Measurements from ENCODE around the gene VWA3A. TPM values are rescaled to one million over a fixed set of nuclear protein-coding genes. Genes with fewer than 3 reads are reported as not detected.
"Not testable (repeated sequence)": the region's sequence is repeated elsewhere in the genome, so short reads cannot be mapped to it uniquely, and the experiment has no call there.

VWA3A gene
- total and polyA plus RNA-seq, 9 donors, result 0.15 to 46.2 (median 1.3) TPM

DNA sequence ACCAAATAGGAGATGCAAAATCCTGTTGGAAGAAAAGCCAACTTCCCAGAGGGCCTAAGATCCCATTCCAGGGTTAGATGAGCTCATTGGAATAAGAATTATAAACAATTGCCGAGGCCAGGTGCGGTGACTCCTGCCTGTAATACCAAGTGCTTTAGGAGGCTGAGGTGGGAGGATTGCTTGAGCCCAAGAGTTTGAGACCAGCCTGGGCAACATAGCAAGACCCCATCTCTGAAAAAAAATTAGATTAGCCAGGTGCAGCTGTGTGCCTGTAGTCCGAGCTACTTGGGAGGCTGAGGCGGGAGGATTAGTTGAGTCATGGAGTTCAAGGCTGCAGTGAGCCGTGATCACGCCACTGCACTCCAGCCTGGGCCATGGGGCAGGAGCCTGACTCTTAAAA lies 52.2 kb downstream of the VWA3A start:
- peak in 1 of 5 donors; percentile 3 for DNase-seq
- Histone ChIP-seq H3K4me1 (ENCODE audit: insufficient read depth) (no peaks in the 10 kb centered on the region), H3K27me3 (no peaks in the 10 kb centered on the region), H3K27ac (no peak overlapping the region), H3K9me3 (no peaks in the 10 kb centered on the region), H3K36me3 (no peaks in the 10 kb centered on the region), H3K4me3 (no peak overlapping the region)
- TF ChIP-seq EP300 (IDR thresholded peaks at IDR 0.05) (no peak), POLR2A (IDR thresholded peaks at IDR 0.05) (no peak)
- TF ChIP-seq, protein P1, sequence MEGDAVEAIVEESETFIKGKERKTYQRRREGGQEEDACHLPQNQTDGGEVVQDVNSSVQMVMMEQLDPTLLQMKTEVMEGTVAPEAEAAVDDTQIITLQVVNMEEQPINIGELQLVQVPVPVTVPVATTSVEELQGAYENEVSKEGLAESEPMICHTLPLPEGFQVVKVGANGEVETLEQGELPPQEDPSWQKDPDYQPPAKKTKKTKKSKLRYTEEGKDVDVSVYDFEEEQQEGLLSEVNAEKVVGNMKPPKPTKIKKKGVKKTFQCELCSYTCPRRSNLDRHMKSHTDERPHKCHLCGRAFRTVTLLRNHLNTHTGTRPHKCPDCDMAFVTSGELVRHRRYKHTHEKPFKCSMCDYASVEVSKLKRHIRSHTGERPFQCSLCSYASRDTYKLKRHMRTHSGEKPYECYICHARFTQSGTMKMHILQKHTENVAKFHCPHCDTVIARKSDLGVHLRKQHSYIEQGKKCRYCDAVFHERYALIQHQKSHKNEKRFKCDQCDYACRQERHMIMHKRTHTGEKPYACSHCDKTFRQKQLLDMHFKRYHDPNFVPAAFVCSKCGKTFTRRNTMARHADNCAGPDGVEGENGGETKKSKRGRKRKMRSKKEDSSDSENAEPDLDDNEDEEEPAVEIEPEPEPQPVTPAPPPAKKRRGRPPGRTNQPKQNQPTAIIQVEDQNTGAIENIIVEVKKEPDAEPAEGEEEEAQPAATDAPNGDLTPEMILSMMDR (IDR thresholded peaks at IDR 0.05), result no peak
- WGBS, 3 donors, result 57 to 70% (median 69%) methylated on average over 6 of the region's 6 CpGs
- intact Hi-C loops (cut with DNase I), result no loop called here

DNA sequence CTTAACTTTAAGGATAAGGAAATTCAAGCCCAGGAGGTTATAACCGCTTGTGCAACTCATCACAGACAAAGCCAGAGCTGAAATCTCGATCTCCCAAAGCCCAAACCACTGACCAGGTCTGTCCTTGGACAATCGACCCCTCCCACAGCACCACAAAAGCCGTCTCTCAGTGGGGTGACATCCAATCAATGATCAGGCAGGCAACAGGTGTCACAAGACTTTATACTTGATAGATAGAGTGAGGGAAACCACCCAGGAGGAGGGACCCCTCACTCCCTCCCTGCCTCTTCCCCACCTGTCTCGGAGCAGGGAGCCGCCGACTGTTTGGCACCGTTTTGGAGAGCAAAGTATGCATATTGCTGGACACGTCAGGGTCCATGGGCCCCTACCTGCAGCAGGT lies 55.5 kb downstream of the VWA3A start:
- Histone ChIP-seq H3K4me3 (no peak overlapping the region), H3K36me3 (no peaks in the 10 kb centered on the region), H3K27me3 (no peaks in the 10 kb centered on the region), H3K4me1 (ENCODE audit: insufficient read depth) (no peaks in the 10 kb centered on the region), H3K9me3 (no peaks in the 10 kb centered on the region), H3K27ac (no peak overlapping the region)
- no peak for DNase-seq
- WGBS, 3 donors, result 47 to 57% (median 56%) methylated on average over 9 of the region's 9 CpGs
- intact Hi-C loops (cut with DNase I), result loop anchor here in 1 of 4 donors (1.0 kb wide), 1 partner anchor 164 kb away; no protein-coding TSS in a partner anchor
- TF ChIP-seq EP300 (IDR thresholded peaks at IDR 0.05) (no peak), POLR2A (IDR thresholded peaks at IDR 0.05) (no peak)
- TF ChIP-seq, protein P1 (IDR thresholded peaks at IDR 0.05), result no peak

DNA sequence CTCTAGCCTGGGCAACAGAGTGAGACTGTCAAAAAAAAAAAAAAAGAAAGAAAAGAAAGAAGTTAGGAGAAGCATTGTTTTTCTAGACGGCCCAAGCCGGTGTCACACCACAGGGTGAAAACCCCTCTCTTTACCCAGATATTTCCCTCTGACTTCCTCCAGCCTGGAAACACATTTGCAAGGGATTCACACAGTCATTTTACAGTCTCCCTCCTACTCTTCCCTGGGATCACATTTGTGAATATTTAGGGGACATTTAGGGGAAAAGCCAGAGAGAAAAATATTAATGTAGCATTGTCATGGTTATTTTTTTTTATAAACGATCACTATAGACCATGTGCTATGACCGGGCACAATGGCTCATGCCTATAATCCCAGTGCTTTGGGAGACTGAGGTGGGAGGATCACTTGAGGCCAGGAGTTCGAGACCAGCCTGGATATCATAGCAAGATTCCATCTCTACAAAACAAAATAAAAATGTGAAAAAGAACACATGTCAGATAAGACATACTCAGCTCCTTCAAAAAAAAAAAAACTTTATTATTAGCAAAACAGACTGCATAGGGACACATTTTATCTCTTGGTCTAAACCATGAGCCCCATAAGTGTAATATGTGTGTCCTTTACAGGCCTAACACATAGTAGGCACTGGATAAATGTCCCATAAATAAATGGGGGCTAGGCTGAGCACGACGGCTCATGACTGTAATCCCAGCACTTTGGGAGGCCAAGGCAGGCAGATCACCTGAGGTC lies 59.1 kb downstream of the VWA3A start:
- TF ChIP-seq POLR2A (IDR thresholded peaks at IDR 0.05) (no peak), EP300 (IDR thresholded peaks at IDR 0.05) (no peak)
- TF ChIP-seq, protein P1 (IDR thresholded peaks at IDR 0.05), result no peak
- intact Hi-C loops (cut with DNase I), result no loop called here
- Histone ChIP-seq H3K4me3 (no peak overlapping the region), H3K27me3 (no peaks in the 10 kb centered on the region), H3K27ac (no peak overlapping the region), H3K4me1 (ENCODE audit: insufficient read depth) (no peaks in the 10 kb centered on the region), H3K36me3 (no peaks in the 10 kb centered on the region), H3K9me3 (no peaks in the 10 kb centered on the region)
- DNase-seq, result no peak
- 68 to 81% (median 72%) methylated on average over 7 of the region's 7 CpGs for WGBS, 3 donors

DNA sequence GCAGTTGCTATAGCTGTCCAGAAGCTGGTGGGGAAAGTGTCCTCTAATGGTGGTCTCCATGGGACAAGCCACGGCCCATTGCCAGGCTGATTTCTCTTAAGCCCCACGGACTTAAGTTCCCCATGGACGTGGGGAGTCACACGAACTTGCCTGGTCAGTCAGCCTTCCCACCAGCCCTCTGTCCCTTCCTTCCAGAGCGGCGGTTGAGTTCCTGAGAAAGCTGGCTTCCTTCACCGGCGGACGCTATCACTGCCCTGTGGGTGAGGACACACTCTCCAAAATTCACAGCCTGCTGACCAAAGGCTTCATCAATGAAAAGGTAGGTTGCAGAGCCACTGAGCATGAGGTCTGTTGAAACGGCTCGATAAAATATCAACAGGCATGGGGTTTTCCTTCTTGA lies 60.0 kb downstream of the VWA3A start:
- Histone ChIP-seq H3K4me3 (no peak overlapping the region), H3K27ac (no peak overlapping the region), H3K27me3 (no peaks in the 10 kb centered on the region), H3K4me1 (ENCODE audit: insufficient read depth) (no peaks in the 10 kb centered on the region), H3K36me3 (no peaks in the 10 kb centered on the region), H3K9me3 (no peaks in the 10 kb centered on the region)
- intact Hi-C loops (cut with DNase I), result no loop called here
- TF ChIP-seq EP300 (IDR thresholded peaks at IDR 0.05), result no peak
- no peak for TF ChIP-seq POLR2A (IDR thresholded peaks at IDR 0.05)
- TF ChIP-seq, protein P1 (IDR thresholded peaks at IDR 0.05), result no peak
- 77 to 89% (median 77%) methylated on average over 11 of the region's 11 CpGs for WGBS, 3 donors
- no peak for DNase-seq

DNA sequence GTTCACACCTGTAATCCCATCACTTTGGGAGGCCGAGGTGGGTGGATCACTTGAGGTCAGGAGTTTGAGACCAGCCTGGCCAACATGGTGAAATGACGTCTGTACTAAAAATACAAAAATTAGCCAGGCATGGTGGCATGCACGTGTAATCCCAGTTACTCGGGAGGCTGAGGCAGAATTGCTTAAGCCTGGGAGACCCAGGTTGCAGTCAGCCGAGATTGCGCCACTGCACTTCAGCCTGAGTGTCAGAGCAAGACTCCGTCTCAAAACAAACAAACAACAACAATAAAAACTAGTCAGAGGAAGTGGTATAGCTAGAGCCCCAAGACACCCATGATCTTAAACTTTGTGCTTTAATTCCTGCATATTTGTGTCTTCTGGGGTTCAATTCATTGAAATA lies 60.7 kb downstream of the VWA3A start:
- H3K9me3 ChIP-seq; H3K4me3 ChIP-seq; intact Hi-C loops (cut with DNase I); H3K27ac ChIP-seq; DNase-seq; H3K27me3 ChIP-seq; H3K4me1 ChIP-seq (ENCODE audit: insufficient read depth); H3K36me3 ChIP-seq: not testable (repeated sequence)
- 60 to 63% (median 61%) methylated on average over 7 of the region's 7 CpGs for WGBS, 3 donors
